Mucosa of rectum (tissue), 2 donors: Measurements from ENCODE around the gene HAS3.
A peak's percentile ranks its signal among the peaks of the same experiment; 100 is the strongest.
"Not testable (repeated sequence)": the region's sequence is repeated elsewhere in the genome, so short reads cannot be mapped to it uniquely, and the experiment has no call there.

Source experiments
- H3K27ac ChIP-seq, 2 donors: one replicate each; pipeline ENCODE4 v1.7.0; 2013; ENCODE audit warnings: inconsistent platforms in 2 of 2, low read depth in 2 of 2, low read length in 2 of 2
- H3K27me3 ChIP-seq, 2 donors: one replicate each; pipeline ENCODE4 v1.7.0; 2013; ENCODE audit warnings: low read length in 2 of 2; ENCODE audit not compliant: control insufficient read depth in 2 of 2, insufficient read depth in 2 of 2
- H3K36me3 ChIP-seq, 2 donors: one replicate each; pipeline ENCODE4 v1.7.0; 2013; ENCODE audit warnings: low read length in 2 of 2; ENCODE audit not compliant: control insufficient read depth in 2 of 2, insufficient read depth in 2 of 2
- H3K4me1 ChIP-seq, 2 donors: one replicate each; pipeline ENCODE4 v1.7.0; 2013; ENCODE audit warnings: low read length in 2 of 2, mild to moderate bottlenecking in 1 of 2; ENCODE audit not compliant: control insufficient read depth in 2 of 2, insufficient read depth in 2 of 2
- H3K4me3 ChIP-seq, 2 donors: one replicate each; pipeline ENCODE4 v1.7.0; 2013; ENCODE audit warnings: low read length in 2 of 2
- H3K9ac ChIP-seq, 2 donors: one replicate each; pipeline ENCODE4 v1.7.0; 2013; ENCODE audit warnings: low read length in 2 of 2, low read depth in 1 of 2, mild to moderate bottlenecking in 1 of 2
- H3K9me3 ChIP-seq, 2 donors: one replicate each; pipeline ENCODE4 v1.7.0; 2013; ENCODE audit warnings: low read length in 2 of 2; ENCODE audit not compliant: control insufficient read depth in 2 of 2
- donor health status: healthy.
- donor health status: Normal muscosa, but diverticular disease.

Gene HAS3

DNA sequence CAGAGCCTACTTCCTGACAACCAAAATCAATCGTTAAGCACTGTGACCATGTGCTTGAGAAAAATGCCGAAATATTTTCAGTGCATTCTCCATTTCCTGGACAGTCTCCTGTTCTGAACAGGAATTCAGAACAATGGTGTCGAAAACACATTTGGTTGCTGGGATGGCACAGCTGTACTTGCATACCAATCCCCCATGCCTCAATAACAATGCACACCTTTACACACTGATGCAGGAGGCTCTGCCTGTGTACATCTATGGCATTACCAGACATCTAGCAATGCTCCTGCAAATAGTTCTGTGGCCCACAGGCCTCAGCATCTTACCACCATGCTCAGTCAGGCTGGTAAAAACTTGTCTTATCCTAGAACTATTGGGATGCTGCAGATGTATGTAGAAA lies 20.8 kb downstream of the HAS3 start:
- Histone ChIP-seq H3K9ac (no peak overlapping the region), H3K27ac (no peak overlapping the region), H3K27me3 (no peaks in the 10 kb centered on the region), H3K4me3 (no peak overlapping the region), H3K9me3 (no peaks in the 10 kb centered on the region), H3K36me3 (peaks cover 2 to 5% of the 10 kb centered on the region in 2 donors), H3K4me1 (peaks cover 2 to 4% of the 10 kb centered on the region in 2 donors)

DNA sequence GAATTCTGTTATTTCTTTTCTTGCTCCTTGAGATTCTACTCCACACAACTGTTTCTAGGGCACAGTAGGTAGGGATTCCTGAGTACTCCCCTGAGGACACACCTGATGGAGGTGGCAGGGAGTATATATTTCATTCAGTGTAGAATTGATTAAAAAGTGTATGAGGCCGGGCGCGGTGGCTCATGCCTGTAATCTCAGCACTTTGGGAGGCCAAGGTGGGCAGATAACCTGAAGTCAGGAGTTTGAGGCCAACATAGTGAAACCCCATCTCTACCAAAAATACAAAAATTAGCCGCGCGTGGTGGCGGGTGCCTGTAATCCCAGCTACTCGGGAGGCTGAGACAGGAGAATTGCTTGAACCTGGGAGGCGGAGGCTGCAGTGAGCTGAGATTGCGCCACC lies 21.3 kb downstream of the HAS3 start:
- not testable (repeated sequence) for H3K9ac ChIP-seq, H3K4me3 ChIP-seq, H3K4me1 ChIP-seq

DNA sequence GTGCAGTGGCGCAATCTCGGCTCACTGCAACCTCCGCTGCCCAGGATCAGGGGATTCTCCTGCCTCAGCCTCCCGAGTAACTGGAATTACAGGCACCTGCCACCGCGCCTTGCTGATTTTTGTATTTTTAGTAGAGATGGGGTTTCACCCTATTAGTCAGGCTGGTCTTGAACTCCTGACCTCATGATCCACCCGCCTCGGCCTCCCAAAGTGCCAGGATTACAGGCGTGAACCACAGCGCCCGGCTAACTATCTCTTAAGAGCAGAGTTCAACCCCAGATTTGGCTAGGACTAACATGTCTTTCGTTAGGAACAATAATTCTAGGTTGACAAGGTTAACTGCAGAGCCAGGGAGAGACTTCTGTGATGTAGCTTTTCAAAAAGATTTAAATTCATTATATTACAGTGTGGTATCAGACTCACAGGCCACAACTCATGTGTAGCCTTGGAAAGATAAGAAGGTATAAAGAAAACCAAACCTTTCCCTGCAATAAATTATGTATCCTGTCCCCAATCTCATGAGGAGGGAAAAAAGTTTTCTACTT lies 22.6 kb downstream of the HAS3 start:
- Histone ChIP-seq H3K9ac (no peak overlapping the region), H3K27me3 (no peaks in the 10 kb centered on the region), H3K9me3 (no peaks in the 10 kb centered on the region), H3K27ac (no peak overlapping the region), H3K36me3 (peaks cover 2 to 4% of the 10 kb centered on the region in 2 donors), H3K4me3 (no peak overlapping the region), H3K4me1 (peaks cover 4 to 6% of the 10 kb centered on the region in 2 donors)

More for the DNA sequence above, 21.3 kb downstream of the HAS3 start:
- H3K27me3 ChIP-seq, H3K27ac ChIP-seq, H3K9me3 ChIP-seq, H3K36me3 ChIP-seq: not testable (repeated sequence)

DNA sequence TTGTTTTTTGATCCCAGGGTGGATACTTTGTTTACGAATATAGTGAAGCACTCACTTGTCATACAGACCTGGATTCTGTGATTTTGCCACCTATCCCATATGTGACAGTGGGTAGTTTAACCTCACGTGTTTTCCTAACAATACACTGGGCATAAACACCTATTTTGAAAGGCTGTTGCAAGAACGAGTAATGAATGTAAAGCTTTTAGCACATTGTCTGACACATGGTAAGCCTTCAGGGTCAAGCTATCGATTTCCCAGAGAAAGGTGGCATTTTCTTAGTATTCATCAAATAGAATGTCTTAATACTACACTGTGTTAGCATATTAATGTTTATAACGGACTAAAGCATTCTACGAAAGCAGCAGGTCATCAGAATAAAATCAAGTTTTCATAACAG lies 25.0 kb downstream of the HAS3 start:
- H3K27me3 ChIP-seq: no peaks in the 10 kb centered on the region
- no peak overlapping the region for H3K27ac ChIP-seq
- no peaks in the 10 kb centered on the region for H3K9me3 ChIP-seq
- H3K4me1 ChIP-seq: peaks cover 9 to 11% of the 10 kb centered on the region in 2 donors
- H3K36me3 ChIP-seq: peaks cover 2 to 4% of the 10 kb centered on the region in 2 donors
- H3K4me3 ChIP-seq: no peak overlapping the region
- H3K9ac ChIP-seq: no peak overlapping the region

DNA sequence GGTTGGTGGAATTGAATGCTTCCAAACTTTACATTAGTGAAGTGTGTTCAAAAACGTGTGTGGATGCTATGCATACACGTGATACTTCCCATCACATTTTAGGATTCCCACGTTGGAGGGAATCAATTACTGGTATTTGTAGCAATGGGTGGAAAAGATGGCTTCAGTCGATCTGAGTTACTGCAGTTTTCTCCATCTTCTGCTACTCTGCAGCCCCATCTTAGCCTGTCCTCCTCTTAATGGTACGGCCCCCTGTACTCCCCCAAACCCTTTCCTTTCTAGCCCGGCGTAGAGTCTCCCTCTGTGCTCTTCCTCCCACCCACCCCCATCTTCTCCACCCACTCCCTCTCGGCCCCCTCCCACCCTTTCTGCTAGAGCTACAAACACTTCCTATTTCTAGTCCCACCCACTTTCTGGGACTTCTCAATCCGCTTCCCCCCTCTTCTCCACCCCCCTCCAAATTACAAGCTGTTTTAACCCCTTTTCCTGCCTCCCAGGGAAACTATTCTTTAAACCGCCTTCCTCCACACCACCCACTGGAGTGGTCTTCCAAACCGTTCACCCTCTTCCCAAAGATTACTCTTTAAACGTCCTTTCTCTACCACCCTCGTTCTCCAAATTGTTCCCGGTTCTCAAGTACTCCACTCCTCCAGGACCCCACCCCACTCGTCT lies 25.9 kb downstream of the HAS3 start:
- peaks cover 0 to 3% of the 10 kb centered on the region in 2 donors for H3K36me3 ChIP-seq
- H3K9me3 ChIP-seq: no peaks in the 10 kb centered on the region
- H3K4me1 ChIP-seq: peaks cover 9 to 11% of the 10 kb centered on the region in 2 donors
- H3K9ac ChIP-seq: peak overlapping the region; percentile 91 to 95
- H3K27ac ChIP-seq: peak overlapping the region; percentile 79 to 86
- no peaks in the 10 kb centered on the region for H3K27me3 ChIP-seq
- peak overlapping the region; percentile 89 to 95 for H3K4me3 ChIP-seq

DNA sequence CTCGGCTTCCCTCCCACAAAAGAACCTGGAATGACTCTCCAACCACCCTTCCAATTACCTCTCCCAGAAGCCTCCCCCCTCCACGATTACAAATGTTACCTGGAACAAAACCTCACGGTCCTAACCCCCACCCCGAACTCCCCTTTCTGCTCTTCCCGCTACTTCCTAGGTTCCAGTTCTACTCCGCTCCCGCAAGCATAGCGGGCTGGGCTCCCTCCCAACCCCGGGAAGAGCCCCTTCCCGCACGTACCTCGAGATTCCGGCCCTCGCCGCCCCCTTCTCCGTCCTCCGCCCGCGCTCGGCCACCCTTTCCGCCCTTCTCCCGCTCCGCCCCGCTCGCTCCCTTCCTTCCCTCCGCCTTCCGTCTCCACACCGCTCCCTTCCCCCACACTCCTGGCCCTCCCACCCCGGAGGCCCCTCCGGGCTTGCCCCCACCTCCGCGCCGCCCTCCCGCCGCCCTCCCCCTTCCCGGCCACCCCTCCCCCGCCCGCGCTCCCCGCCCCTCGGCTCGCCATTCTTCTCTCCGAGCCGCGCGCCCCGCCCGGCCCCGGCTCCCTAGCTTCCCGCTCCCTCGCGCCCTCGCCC lies 26.5 kb downstream of the HAS3 start:
- Histone ChIP-seq H3K27me3 (no peaks in the 10 kb centered on the region), H3K9ac (peak overlapping the region; percentile 91 to 95), H3K4me1 (peaks cover 9 to 11% of the 10 kb centered on the region in 2 donors), H3K9me3 (no peaks in the 10 kb centered on the region), H3K36me3 (peaks cover under 1 to 2% of the 10 kb centered on the region in 2 donors), H3K27ac (peak overlapping the region; percentile 86), H3K4me3 (peak overlapping the region; percentile 89 to 95)

DNA sequence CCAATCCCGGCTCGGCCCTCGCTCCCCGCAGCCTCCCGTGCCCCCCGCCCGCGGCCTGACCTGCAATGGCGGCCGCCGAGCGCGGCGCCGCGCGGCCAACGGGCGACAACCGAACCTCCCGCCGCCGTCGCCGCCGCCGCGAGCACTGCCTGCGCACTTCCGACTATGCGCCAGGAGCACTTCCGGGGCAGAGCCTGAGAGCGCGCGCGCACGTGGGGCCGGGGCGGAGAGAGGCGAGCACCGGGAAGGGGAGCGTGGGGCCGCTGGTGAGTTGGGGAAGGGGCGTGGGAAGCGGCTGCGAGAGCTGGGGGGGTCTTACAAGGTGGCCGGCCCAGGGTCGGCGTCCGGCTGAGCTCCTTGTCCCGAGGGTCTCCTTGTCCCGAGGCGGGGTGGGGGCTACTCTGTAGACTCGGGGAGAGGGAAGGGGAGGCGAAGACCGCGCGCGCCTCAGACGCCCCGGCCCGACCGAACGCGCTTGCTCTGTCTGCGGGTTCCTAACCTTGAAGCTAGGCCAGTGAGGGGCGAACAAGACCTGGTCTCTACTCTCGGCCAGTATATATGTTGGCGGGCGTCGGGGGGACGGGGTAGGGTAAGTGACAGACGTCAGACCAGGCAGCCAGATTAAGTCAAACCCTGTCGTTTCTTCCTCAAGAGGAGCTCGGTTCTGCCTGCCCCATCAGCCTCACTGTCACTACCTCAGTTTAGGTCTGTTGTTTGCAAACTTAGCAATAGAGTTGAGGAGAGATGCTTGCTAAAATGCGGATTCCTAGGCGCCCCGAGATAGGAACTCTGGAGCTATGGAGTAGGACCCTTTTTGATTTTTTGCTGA lies 27.2 kb downstream of the HAS3 start, which contains the start of the genes CHTF8 and UTP4:
Gene CHTF8 (minus strand): TSS at position 165 of the 829 bp plus-strand sequence. CDS start 11,130 bp downstream, outside the sequence.
Gene UTP4 (plus strand): TSS at position 226 of the 829 bp plus-strand sequence. CDS start 811 bp downstream, outside the sequence.
- H3K27ac ChIP-seq: peak within 1 kb of the TSS; percentile 86
- H3K36me3 ChIP-seq: peaks cover 5% of the 10 kb centered on the region in 2 donors
- H3K27me3 ChIP-seq: no peaks in the 10 kb centered on the region
- H3K9ac ChIP-seq: peak within 1 kb of the TSS; percentile 91 to 95
- no peaks in the 10 kb centered on the region for H3K9me3 ChIP-seq
- H3K4me1 ChIP-seq: peaks cover 9 to 11% of the 10 kb centered on the region in 2 donors
- H3K4me3 ChIP-seq: peak within 1 kb of the TSS; percentile 89 to 95

DNA sequence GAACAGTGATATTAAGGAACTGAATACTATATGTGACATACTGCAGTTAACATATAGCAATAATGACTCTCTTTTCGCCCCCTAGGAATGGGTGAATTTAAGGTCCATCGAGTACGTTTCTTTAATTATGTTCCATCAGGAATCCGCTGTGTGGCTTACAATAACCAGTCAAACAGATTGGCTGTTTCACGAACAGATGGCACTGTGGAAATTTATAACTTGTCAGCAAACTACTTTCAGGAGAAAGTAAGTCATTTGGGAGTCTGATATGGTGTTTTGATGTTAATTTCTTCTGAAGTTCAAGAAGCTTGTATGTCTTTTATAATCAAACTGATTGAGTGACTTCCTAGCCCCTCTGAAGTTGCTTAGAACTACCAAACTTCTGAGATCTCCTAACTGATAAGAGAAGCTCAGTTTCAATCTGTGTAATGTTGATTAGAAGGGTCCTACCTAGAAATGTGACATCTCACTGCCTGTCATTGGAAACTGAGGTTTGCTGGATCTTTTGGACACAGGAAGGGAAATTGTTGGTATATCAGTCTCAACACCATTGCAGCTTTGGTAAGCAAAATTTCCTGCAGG lies 28.0 kb downstream of the HAS3 start:
- no peak overlapping the region for H3K27ac ChIP-seq

DNA sequence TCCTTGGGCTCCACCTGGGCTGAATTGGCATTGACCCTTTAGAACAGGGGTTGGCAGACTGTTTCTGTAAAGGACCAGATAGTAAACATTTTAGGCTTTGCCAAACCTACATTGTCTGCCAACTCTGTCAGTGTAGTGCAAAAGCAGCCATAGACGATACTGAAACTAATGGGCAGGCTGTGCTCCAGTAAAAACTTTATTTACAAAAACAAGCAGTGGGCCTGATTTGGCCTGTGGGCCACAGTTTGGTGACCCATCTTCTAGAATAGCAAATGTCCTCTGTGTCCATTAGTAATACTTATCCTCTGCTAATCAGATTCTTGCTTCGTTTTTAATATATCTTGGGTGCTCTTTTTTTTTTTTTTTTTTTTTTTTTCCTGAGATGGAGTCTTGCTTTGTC lies 33.2 kb downstream of the HAS3 start:
- H3K4me3 ChIP-seq: no peak overlapping the region

More for the DNA sequence above, 28.0 kb downstream of the HAS3 start:
- Histone ChIP-seq H3K27me3 (no peaks in the 10 kb centered on the region), H3K4me3 (peak overlapping the region; percentile 80 to 89), H3K36me3 (peaks cover 8 to 9% of the 10 kb centered on the region in 2 donors), H3K9me3 (no peaks in the 10 kb centered on the region), H3K9ac (peak overlapping the region; percentile 54 to 80), H3K4me1 (peaks cover 9% of the 10 kb centered on the region in 2 donors)

More for the DNA sequence above, 33.2 kb downstream of the HAS3 start:
- Histone ChIP-seq H3K9me3 (no peaks in the 10 kb centered on the region), H3K36me3 (peaks cover 29 to 42% of the 10 kb centered on the region in 2 donors), H3K4me1 (peaks cover 0 to 1% of the 10 kb centered on the region in 2 donors), H3K9ac (no peak overlapping the region), H3K27me3 (no peaks in the 10 kb centered on the region), H3K27ac (no peak overlapping the region)
